Subcutaneous abdominal adipose tissue (tissue), 5 donors: Measurements from ENCODE around the gene TM4SF1.

Experiments used
- H3K27ac ChIP-seq: one replicate; pipeline ENCODE4 v1.7.0; 2013; ENCODE audit warnings: low read depth, mild to moderate bottlenecking, inconsistent platforms, low read length, moderate library complexity
- H3K27me3 ChIP-seq, 5 donors: one replicate each; pipeline ENCODE4 v1.7.0; 2013; ENCODE audit warnings: low read length in 5 of 5, inconsistent platforms in 1 of 5; ENCODE audit not compliant: control insufficient read depth in 5 of 5, insufficient read depth in 4 of 5
- H3K36me3 ChIP-seq, 5 donors: one replicate each; pipeline ENCODE4 v1.7.0; 2013; ENCODE audit warnings: low read length in 5 of 5; ENCODE audit not compliant: control insufficient read depth in 5 of 5, insufficient read depth in 5 of 5
- H3K4me1 ChIP-seq, 5 donors: one replicate each; pipeline ENCODE4 v1.7.0; 2013; ENCODE audit warnings: low read length in 5 of 5, mild to moderate bottlenecking in 3 of 5, moderate library complexity in 1 of 5; ENCODE audit not compliant: control insufficient read depth in 5 of 5, insufficient read depth in 5 of 5
- H3K4me3 ChIP-seq, 5 donors: one replicate each; pipeline ENCODE4 v1.7.0; 2013; ENCODE audit warnings: low read length in 5 of 5, low read depth in 1 of 5
- H3K9ac ChIP-seq, 5 donors: one replicate each; pipeline ENCODE4 v1.7.0; 2013; ENCODE audit warnings: low read length in 5 of 5, mild to moderate bottlenecking in 4 of 5, moderate library complexity in 3 of 5
- H3K9me3 ChIP-seq, 5 donors: one replicate each; pipeline ENCODE4 v1.7.0; 2013; ENCODE audit warnings: low read length in 5 of 5; ENCODE audit not compliant: control insufficient read depth in 5 of 5
- donor health status: healthy.
- donor health status: healthy.
- donor health status: healthy.
- donor health status: healthy.
- donor health status: healthy.

TM4SF1 gene

GRCh38 chr3:149409351-149409750 is 31.9 kb upstream of the TM4SF1 start:
- Histone ChIP-seq H3K36me3 (no peaks in the 10 kb centered on the region), H3K4me3 (no peak overlapping the region), H3K27me3 (no peaks in the 10 kb centered on the region), H3K9ac (no peak overlapping the region), H3K4me1 (no peaks in the 10 kb centered on the region), H3K27ac (no peak overlapping the region), H3K9me3 (no peaks in the 10 kb centered on the region)

GRCh38 chr3:149407898-149408297 is 30.4 kb upstream of the TM4SF1 start:
- no peaks in the 10 kb centered on the region for H3K4me1 ChIP-seq
- no peaks in the 10 kb centered on the region for H3K27me3 ChIP-seq
- H3K36me3 ChIP-seq: no peaks in the 10 kb centered on the region
- H3K27ac ChIP-seq: no peak overlapping the region
- no peak overlapping the region for H3K4me3 ChIP-seq
- no peak overlapping the region for H3K9ac ChIP-seq
- no peaks in the 10 kb centered on the region for H3K9me3 ChIP-seq

GRCh38 chr3:149406244-149406752 is 28.8 kb upstream of the TM4SF1 start:
- no peaks in the 10 kb centered on the region for H3K27me3 ChIP-seq
- H3K36me3 ChIP-seq: no peaks in the 10 kb centered on the region
- no peak overlapping the region for H3K9ac ChIP-seq
- no peak overlapping the region for H3K4me3 ChIP-seq
- no peaks in the 10 kb centered on the region for H3K9me3 ChIP-seq
- H3K27ac ChIP-seq: no peak overlapping the region
- H3K4me1 ChIP-seq: no peaks in the 10 kb centered on the region

GRCh38 chr3:149403443-149403842 is 26.0 kb upstream of the TM4SF1 start:
- H3K27ac ChIP-seq: no peak overlapping the region

GRCh38 chr3:149402481-149402880 is 25.0 kb upstream of the TM4SF1 start:
- H3K27me3 ChIP-seq: no peaks in the 10 kb centered on the region
- no peaks in the 10 kb centered on the region for H3K36me3 ChIP-seq
- H3K4me1 ChIP-seq: no peaks in the 10 kb centered on the region
- H3K9ac ChIP-seq: no peak overlapping the region
- H3K4me3 ChIP-seq: no peak overlapping the region
- no peak overlapping the region for H3K27ac ChIP-seq
- no peaks in the 10 kb centered on the region for H3K9me3 ChIP-seq

More at GRCh38 chr3:149403443-149403842, 26.0 kb upstream of the TM4SF1 start:
- Histone ChIP-seq H3K36me3 (no peaks in the 10 kb centered on the region), H3K4me3 (no peak overlapping the region), H3K9ac (no peak overlapping the region), H3K9me3 (no peaks in the 10 kb centered on the region), H3K4me1 (no peaks in the 10 kb centered on the region), H3K27me3 (no peaks in the 10 kb centered on the region)

- no peaks in the 10 kb centered on the region for H3K27me3 ChIP-seq
- H3K9ac ChIP-seq: no peak overlapping the region
- H3K9me3 ChIP-seq: no peaks in the 10 kb centered on the region
- H3K4me1 ChIP-seq: no peaks in the 10 kb centered on the region
- no peak overlapping the region for H3K27ac ChIP-seq
- H3K4me3 ChIP-seq: no peak overlapping the region
- no peaks in the 10 kb centered on the region for H3K36me3 ChIP-seq
Measured at GRCh38 chr3:149401926-149402310, 24.5 kb upstream of the TM4SF1 start.

- Histone ChIP-seq H3K9me3 (no peaks in the 10 kb centered on the region), H3K27ac (no peak overlapping the region), H3K9ac (no peak overlapping the region), H3K27me3 (no peaks in the 10 kb centered on the region), H3K4me1 (no peaks in the 10 kb centered on the region), H3K4me3 (no peak overlapping the region), H3K36me3 (no peaks in the 10 kb centered on the region)
Measured at GRCh38 chr3:149401212-149401925, 23.9 kb upstream of the TM4SF1 start.

- no peaks in the 10 kb centered on the region for H3K27me3 ChIP-seq
- no peaks in the 10 kb centered on the region for H3K4me1 ChIP-seq
- no peak overlapping the region for H3K4me3 ChIP-seq
- no peaks in the 10 kb centered on the region for H3K36me3 ChIP-seq
- H3K9ac ChIP-seq: no peak overlapping the region
- H3K27ac ChIP-seq: no peak overlapping the region
- no peaks in the 10 kb centered on the region for H3K9me3 ChIP-seq
Measured at GRCh38 chr3:149400645-149401044, 23.2 kb upstream of the TM4SF1 start.

GRCh38 chr3:149398296-149398695 is 20.8 kb upstream of the TM4SF1 start:
- no peaks in the 10 kb centered on the region for H3K9me3 ChIP-seq
- H3K27ac ChIP-seq: no peak overlapping the region
- H3K27me3 ChIP-seq: no peaks in the 10 kb centered on the region
- H3K4me1 ChIP-seq: no peaks in the 10 kb centered on the region
- no peak overlapping the region for H3K4me3 ChIP-seq
- no peak overlapping the region for H3K9ac ChIP-seq
- H3K36me3 ChIP-seq: no peaks in the 10 kb centered on the region

- Histone ChIP-seq H3K36me3 (no peaks in the 10 kb centered on the region), H3K9me3 (no peaks in the 10 kb centered on the region), H3K9ac (no peak overlapping the region), H3K4me3 (no peak overlapping the region), H3K27me3 (no peaks in the 10 kb centered on the region), H3K27ac (no peak overlapping the region), H3K4me1 (no peaks in the 10 kb centered on the region)
Measured at GRCh38 chr3:149397528-149397927, 20.1 kb upstream of the TM4SF1 start.
